ENCODE measurements around the gene OPCML.
A peak's percentile ranks its signal among the peaks of the same experiment; 100 is the strongest.

The OPCML gene

GRCh38 chr11:133133050-133133449 lies 399.3 kb downstream of the OPCML start:
- no peak for DNase-seq (ENCODE audit: low spot score)

GRCh38 chr11:133127741-133128140 lies 404.6 kb downstream of the OPCML start:
- no peak for DNase-seq (ENCODE audit: low spot score)

- no peak for DNase-seq (ENCODE audit: low spot score)
Measured at GRCh38 chr11:133123796-133124195, 408.5 kb downstream of the OPCML start.

GRCh38 chr11:133123366-133123765 lies 408.9 kb downstream of the OPCML start:
- DNase-seq (ENCODE audit: low spot score), result no peak

GRCh38 chr11:133122256-133122655 lies 410.0 kb downstream of the OPCML start:
- DNase-seq (ENCODE audit: low spot score), result no peak

GRCh38 chr11:133118563-133119268 lies 413.6 kb downstream of the OPCML start:
- DNase-seq (ENCODE audit: low spot score), result no peak

- DNase-seq (ENCODE audit: low spot score), result no peak
Measured at GRCh38 chr11:133115099-133115498, 417.2 kb downstream of the OPCML start.

- no peak for DNase-seq (ENCODE audit: low spot score)
Measured at GRCh38 chr11:133107763-133108162, 424.5 kb downstream of the OPCML start.

- DNase-seq (ENCODE audit: low spot score), result no peak
Measured at GRCh38 chr11:133107136-133107535, 425.2 kb downstream of the OPCML start.

GRCh38 chr11:133106417-133106816 lies 425.9 kb downstream of the OPCML start:
- DNase-seq (ENCODE audit: low spot score), result no peak

GRCh38 chr11:133104009-133104744 lies 428.1 kb downstream of the OPCML start:
- no peak for DNase-seq (ENCODE audit: low spot score)

GRCh38 chr11:133096981-133097380 lies 435.3 kb downstream of the OPCML start:
- DNase-seq (ENCODE audit: low spot score), result no peak

GRCh38 chr11:133086518-133086917 lies 445.8 kb downstream of the OPCML start:
- no peak for DNase-seq (ENCODE audit: low spot score)

- DNase-seq (ENCODE audit: low spot score), result peak; percentile 56
Measured at GRCh38 chr11:133082841-133083488, 449.3 kb downstream of the OPCML start.

- DNase-seq (ENCODE audit: low spot score), result no peak
Measured at GRCh38 chr11:133082453-133082781, 449.9 kb downstream of the OPCML start.

- DNase-seq (ENCODE audit: low spot score), result no peak
Measured at GRCh38 chr11:133081730-133082452, 450.4 kb downstream of the OPCML start.

GRCh38 chr11:133081020-133081419 lies 451.3 kb downstream of the OPCML start:
- no peak for DNase-seq (ENCODE audit: low spot score)

GRCh38 chr11:133078591-133079404 lies 453.5 kb downstream of the OPCML start:
- peak; percentile 34 for DNase-seq (ENCODE audit: low spot score)

GRCh38 chr11:133078012-133078411 lies 454.3 kb downstream of the OPCML start:
- DNase-seq (ENCODE audit: low spot score), result no peak

GRCh38 chr11:133075351-133075750 lies 456.9 kb downstream of the OPCML start:
- no peak for DNase-seq (ENCODE audit: low spot score)

GRCh38 chr11:133072858-133073582 lies 459.3 kb downstream of the OPCML start:
- no peak for DNase-seq (ENCODE audit: low spot score)

Measured in HuH-7 (cell line).